Measurements from ENCODE around the gene TRPV4. TPM values are rescaled to one million over a fixed set of nuclear protein-coding genes. Genes with fewer than 3 reads are reported as not detected.

TRPV4 gene
- total and polyA plus RNA-seq, 3 donors from 2014 or later = 1.3 to 3.0 (median 2.2) TPM

DNA sequence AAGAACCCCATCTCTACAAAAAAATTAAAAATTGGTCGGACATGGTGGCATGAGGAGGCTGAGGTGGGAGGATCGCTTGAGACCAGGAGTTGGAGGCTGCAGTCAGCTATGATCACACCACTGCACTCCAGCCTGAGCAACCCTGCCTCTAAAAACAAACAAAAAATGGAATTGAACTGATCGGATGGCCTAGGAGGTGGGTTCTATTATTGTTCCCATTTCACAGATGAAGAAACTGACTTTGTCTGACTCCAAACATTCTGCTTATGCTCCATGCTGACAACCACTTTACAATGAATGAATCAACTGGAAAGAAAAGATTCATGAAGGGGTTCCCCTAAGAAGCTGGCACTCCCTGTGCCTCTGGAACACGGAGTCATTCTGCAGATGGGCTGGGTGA lies 47.3 kb downstream of the TRPV4 start:
- H3K27ac ChIP-seq = no peak overlapping the region
- no peaks in the 10 kb centered on the region for H3K27me3 ChIP-seq
- 90 to 96% methylated on average over 4 of the region's 4 CpGs for WGBS, 2 donors
- no peaks in the 10 kb centered on the region for H3K9me3 ChIP-seq
- no peak for DNase-seq
- H3K36me3 ChIP-seq (ENCODE audit: low read depth, missing control alignments) = no peaks in the 10 kb centered on the region
- no peak overlapping the region for H3K4me3 ChIP-seq
- TF ChIP-seq POLR2A (IDR thresholded peaks at IDR 0.05) = no peak
- TF ChIP-seq, protein P1, sequence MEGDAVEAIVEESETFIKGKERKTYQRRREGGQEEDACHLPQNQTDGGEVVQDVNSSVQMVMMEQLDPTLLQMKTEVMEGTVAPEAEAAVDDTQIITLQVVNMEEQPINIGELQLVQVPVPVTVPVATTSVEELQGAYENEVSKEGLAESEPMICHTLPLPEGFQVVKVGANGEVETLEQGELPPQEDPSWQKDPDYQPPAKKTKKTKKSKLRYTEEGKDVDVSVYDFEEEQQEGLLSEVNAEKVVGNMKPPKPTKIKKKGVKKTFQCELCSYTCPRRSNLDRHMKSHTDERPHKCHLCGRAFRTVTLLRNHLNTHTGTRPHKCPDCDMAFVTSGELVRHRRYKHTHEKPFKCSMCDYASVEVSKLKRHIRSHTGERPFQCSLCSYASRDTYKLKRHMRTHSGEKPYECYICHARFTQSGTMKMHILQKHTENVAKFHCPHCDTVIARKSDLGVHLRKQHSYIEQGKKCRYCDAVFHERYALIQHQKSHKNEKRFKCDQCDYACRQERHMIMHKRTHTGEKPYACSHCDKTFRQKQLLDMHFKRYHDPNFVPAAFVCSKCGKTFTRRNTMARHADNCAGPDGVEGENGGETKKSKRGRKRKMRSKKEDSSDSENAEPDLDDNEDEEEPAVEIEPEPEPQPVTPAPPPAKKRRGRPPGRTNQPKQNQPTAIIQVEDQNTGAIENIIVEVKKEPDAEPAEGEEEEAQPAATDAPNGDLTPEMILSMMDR (IDR thresholded peaks at IDR 0.05) = no peak
- no peaks in the 10 kb centered on the region for H3K4me1 ChIP-seq
- intact Hi-C loops (cut with DNase I; ENCODE audit: low total_unique reads) = no loop called here

DNA sequence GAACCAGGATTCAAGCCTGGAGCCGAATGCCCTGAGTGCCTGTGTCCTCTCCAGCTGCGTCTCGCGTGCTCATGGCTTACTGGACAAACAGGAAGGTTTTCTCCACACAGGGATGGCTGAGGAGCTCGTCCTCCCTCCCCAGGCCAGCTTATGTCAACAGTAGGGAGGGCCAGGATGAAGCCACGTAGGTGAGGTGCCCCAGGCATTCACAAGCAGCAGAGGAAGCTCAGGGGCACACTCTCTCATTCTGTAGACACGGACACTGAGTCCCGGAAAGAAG lies 49.3 kb downstream of the TRPV4 start:
- DNase-seq = no peak

GRCh38 chr12:109783135-109783964 lies 49.8 kb downstream of the TRPV4 start:
- 89 to 95% methylated on average over 22 to 28 of the region's 28 CpGs for WGBS, 2 donors
- intact Hi-C loops (cut with DNase I; ENCODE audit: low total_unique reads) = no loop called here
- Histone ChIP-seq H3K4me3 (no peak overlapping the region), H3K9me3 (no peaks in the 10 kb centered on the region), H3K4me1 (no peaks in the 10 kb centered on the region), H3K27ac (no peak overlapping the region), H3K27me3 (no peaks in the 10 kb centered on the region), H3K36me3 (ENCODE audit: low read depth, missing control alignments) (no peaks in the 10 kb centered on the region)
- TF ChIP-seq POLR2A (IDR thresholded peaks at IDR 0.05) = no peak
- TF ChIP-seq, protein P1 (IDR thresholded peaks at IDR 0.05) = no peak
- no peak for DNase-seq

More for the DNA sequence above, 49.3 kb downstream of the TRPV4 start:
- intact Hi-C loops (cut with DNase I; ENCODE audit: low total_unique reads) = no loop called here
- H3K9me3 ChIP-seq = no peaks in the 10 kb centered on the region
- H3K36me3 ChIP-seq (ENCODE audit: low read depth, missing control alignments) = no peaks in the 10 kb centered on the region
- no peaks in the 10 kb centered on the region for H3K4me1 ChIP-seq
- TF ChIP-seq POLR2A (IDR thresholded peaks at IDR 0.05) = no peak
- TF ChIP-seq, protein P1 (IDR thresholded peaks at IDR 0.05) = no peak
- H3K27ac ChIP-seq = no peak overlapping the region
- no peak overlapping the region for H3K4me3 ChIP-seq
- WGBS, 2 donors = 91 to 100% methylated on average over 3 to 8 of the region's 8 CpGs
- H3K27me3 ChIP-seq = no peaks in the 10 kb centered on the region

DNA sequence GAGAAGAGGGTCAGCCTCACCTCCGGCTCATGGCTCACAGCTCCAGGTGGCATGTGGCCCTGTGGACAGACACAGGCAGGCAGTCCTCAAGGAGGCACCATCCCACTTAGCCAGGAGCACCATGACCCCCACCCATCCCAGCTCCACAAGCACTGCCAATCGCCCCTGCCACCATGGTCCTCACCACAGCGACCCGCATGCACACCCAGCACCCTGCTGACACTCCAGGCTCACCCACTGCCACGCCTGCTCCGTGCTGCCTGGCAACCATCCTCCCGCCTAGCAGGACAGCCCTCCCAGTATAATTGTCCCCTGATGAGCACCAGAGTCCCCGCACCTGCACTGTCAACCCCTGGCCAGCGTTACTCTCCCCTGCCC lies 50.9 kb downstream of the TRPV4 start:
- WGBS, 2 donors = 94 to 100% methylated on average over 9 of the region's 9 CpGs
- H3K27me3 ChIP-seq = no peaks in the 10 kb centered on the region
- no peaks in the 10 kb centered on the region for H3K4me1 ChIP-seq
- no peak for TF ChIP-seq POLR2A (IDR thresholded peaks at IDR 0.05)
- H3K9me3 ChIP-seq = no peaks in the 10 kb centered on the region
- no peak overlapping the region for H3K27ac ChIP-seq
- intact Hi-C loops (cut with DNase I; ENCODE audit: low total_unique reads) = no loop called here
- no peak for DNase-seq
- no peaks in the 10 kb centered on the region for H3K36me3 ChIP-seq (ENCODE audit: low read depth, missing control alignments)
- no peak overlapping the region for H3K4me3 ChIP-seq

- TF ChIP-seq POLR2A (IDR thresholded peaks at IDR 0.05) = no peak
- TF ChIP-seq, protein P1 (IDR thresholded peaks at IDR 0.05) = no peak
- Histone ChIP-seq H3K36me3 (ENCODE audit: low read depth, missing control alignments) (no peaks in the 10 kb centered on the region), H3K4me1 (no peaks in the 10 kb centered on the region), H3K27me3 (no peaks in the 10 kb centered on the region), H3K9me3 (no peaks in the 10 kb centered on the region), H3K27ac (no peak overlapping the region), H3K4me3 (no peak overlapping the region)
- intact Hi-C loops (cut with DNase I; ENCODE audit: low total_unique reads) = no loop called here
- no peak for DNase-seq
- WGBS, 2 donors = 81 to 90% methylated on average over 10 of the region's 10 CpGs
Observed at GRCh38 chr12:109781668-109782325, 51.4 kb downstream of the TRPV4 start.

All from testis (tissue), 3 donors.